ENCODE data around the gene C6orf141.

GRCh38 chr6:49517919-49518318 lies 32.5 kb upstream of the C6orf141 start:
- TF ChIP-seq CTCF (IDR thresholded peaks at IDR 0.05; ENCODE audit: low read depth, low read length, poor library complexity, severe bottlenecking) (no peak), EZH2phosphoT487 (IDR thresholded peaks at IDR 0.05; ENCODE audit: borderline replicate concordance, low read length) (no peak)
